Measurements from ENCODE around the gene FKBP8. TPM values are rescaled to one million over a fixed set of nuclear protein-coding genes. Genes with fewer than 3 reads are reported as not detected.

The FKBP8 gene
- total RNA-seq, 4 donors from 2014 or later, result 139 to 273 (median 205) TPM

- intact Hi-C loops (cut with DNase I; ENCODE audit: low total_unique reads), result no loop called here
- no peak for DNase-seq
- Histone ChIP-seq H3K4me1 (peaks cover 0 to 28% of the 10 kb centered on the region in 2 donors), H3K4me3 (no peak overlapping the region), H3K9me3 (no peaks in the 10 kb centered on the region), H3K36me3 (no peaks in the 10 kb centered on the region), H3K27me3 (no peaks in the 10 kb centered on the region), H3K27ac (peak overlapping the region in 1 of 2 donors; percentile 19)
- TF ChIP-seq CTCF (IDR thresholded peaks at IDR 0.05) (no peak), POLR2A (IDR thresholded peaks at IDR 0.05) (no peak)
These were observed 38.3 kb downstream of the FKBP8 start for GRCh38 chr19:18504886-18505610.

GRCh38 chr19:18503971-18504885, 39.1 kb downstream of the FKBP8 start:
- H3K4me1 ChIP-seq, result peaks cover 0 to 28% of the 10 kb centered on the region in 2 donors

GRCh38 chr19:18503337-18503970, 39.9 kb downstream of the FKBP8 start:
- TF ChIP-seq CTCF (IDR thresholded peaks at IDR 0.05) (no peak), POLR2A (IDR thresholded peaks at IDR 0.05) (no peak)
- peaks cover 0 to 28% of the 10 kb centered on the region in 2 donors for H3K4me1 ChIP-seq

More at GRCh38 chr19:18503971-18504885, 39.1 kb downstream of the FKBP8 start:
- intact Hi-C loops (cut with DNase I; ENCODE audit: low total_unique reads), result no loop called here
- no peak overlapping the region for H3K27ac ChIP-seq
- TF ChIP-seq CTCF (IDR thresholded peaks at IDR 0.05) (no peak), POLR2A (IDR thresholded peaks at IDR 0.05) (no peak)
- no peak for DNase-seq
- no peaks in the 10 kb centered on the region for H3K36me3 ChIP-seq
- no peak overlapping the region for H3K4me3 ChIP-seq
- H3K27me3 ChIP-seq, result no peaks in the 10 kb centered on the region
- H3K9me3 ChIP-seq, result no peaks in the 10 kb centered on the region

GRCh38 chr19:18502638-18503294, 40.6 kb downstream of the FKBP8 start:
- intact Hi-C loops (cut with DNase I; ENCODE audit: low total_unique reads), result no loop called here
- peaks cover 0 to 28% of the 10 kb centered on the region in 2 donors for H3K4me1 ChIP-seq
- no peaks in the 10 kb centered on the region for H3K9me3 ChIP-seq
- H3K36me3 ChIP-seq, result no peaks in the 10 kb centered on the region
- H3K27ac ChIP-seq, result no peak overlapping the region
- TF ChIP-seq CTCF (IDR thresholded peaks at IDR 0.05) (no peak), POLR2A (IDR thresholded peaks at IDR 0.05) (no peak)
- DNase-seq, result no peak
- no peaks in the 10 kb centered on the region for H3K27me3 ChIP-seq
- no peak overlapping the region for H3K4me3 ChIP-seq

More at GRCh38 chr19:18503337-18503970, 39.9 kb downstream of the FKBP8 start:
- Histone ChIP-seq H3K27ac (no peak overlapping the region), H3K27me3 (no peaks in the 10 kb centered on the region), H3K9me3 (no peaks in the 10 kb centered on the region), H3K36me3 (no peaks in the 10 kb centered on the region), H3K4me3 (no peak overlapping the region)
- DNase-seq, result no peak
- intact Hi-C loops (cut with DNase I; ENCODE audit: low total_unique reads), result no loop called here
